Keratinocyte (primary cell): ENCODE results near the gene KATNBL1. TPM values are rescaled to one million over a fixed set of nuclear protein-coding genes. Genes with fewer than 3 reads are reported as not detected.

Experiments
- DNase-seq: peaks from one replicate; pipeline ENCODE4 v3.0.0-alpha.2; 2011; ENCODE audit warnings: low read depth, missing footprints, low spot score
- FAIRE-seq: peaks from 2 replicates; lab custom pipeline; 2011; peaks lifted over from hg19 to GRCh38; lab: Jason Lieb, UNC
- H2AFZ ChIP-seq: 2 replicates; pipeline ENCODE4 v1.6.0; 2012; ENCODE audit warnings: low read length, control low read depth, inconsistent platforms; ENCODE audit not compliant: control insufficient read depth
- H3K27ac ChIP-seq: 2 replicates; pipeline ENCODE4 v1.5.1; 2011; ENCODE audit warnings: low read length; ENCODE audit not compliant: control insufficient read depth, insufficient read depth
- H3K27me3 ChIP-seq: 3 replicates; pipeline ENCODE4 v1.6.0; 2011; ENCODE audit warnings: low read length; ENCODE audit not compliant: control insufficient read depth, insufficient read depth; ENCODE audit errors: extremely low read depth
- H3K36me3 ChIP-seq, 2 experiments: 2 replicates in 1 of 2; 3 replicates in 1 of 2; pipeline ENCODE4 v1.5.1; 2011; ENCODE audit warnings: low read length in 2 of 2, mild to moderate bottlenecking in 1 of 2; ENCODE audit not compliant: control insufficient read depth in 2 of 2, insufficient read depth in 2 of 2; ENCODE audit errors: extremely low read depth in 1 of 2
- H3K4me1 ChIP-seq: 3 replicates; pipeline ENCODE4 v1.5.1; 2011; ENCODE audit warnings: low read length; ENCODE audit not compliant: control insufficient read depth, insufficient read depth; ENCODE audit errors: extremely low read depth
- H3K4me2 ChIP-seq: 3 replicates; pipeline ENCODE4 v1.6.0; 2011; ENCODE audit warnings: low read depth, low read length; ENCODE audit not compliant: control insufficient read depth, insufficient read depth; ENCODE audit errors: extremely low read depth
- H3K4me3 ChIP-seq, 3 experiments: fragments of 200-600 bp in 1 of 3; sonication (generic) in 1 of 3; 2 replicates in 2 of 3; 3 replicates in 1 of 3; pipeline ENCODE4 v1.5.1; 2011 to 2016; ENCODE audit warnings: low read length in 3 of 3, mild to moderate bottlenecking in 3 of 3, control low read depth in 2 of 3, inconsistent platforms in 1 of 3, low read depth in 1 of 3, mixed read lengths in 1 of 3, mixed run types in 1 of 3, moderate library complexity in 1 of 3; ENCODE audit not compliant: control insufficient read depth in 2 of 3, insufficient read depth in 2 of 3; ENCODE audit errors: extremely low read depth in 1 of 3
- H3K79me2 ChIP-seq: 2 replicates; pipeline ENCODE4 v1.6.0; 2012; ENCODE audit warnings: low read length; ENCODE audit not compliant: control insufficient read depth, insufficient read depth
- H3K9ac ChIP-seq: 3 replicates; pipeline ENCODE4 v1.6.0; 2011; ENCODE audit warnings: low read length; ENCODE audit not compliant: control insufficient read depth, insufficient read depth; ENCODE audit errors: extremely low read depth
- H3K9me1 ChIP-seq: 3 replicates; pipeline ENCODE4 v1.6.0; 2011; ENCODE audit warnings: low read length; ENCODE audit not compliant: control insufficient read depth, insufficient read depth; ENCODE audit errors: extremely low read depth
- H3K9me3 ChIP-seq: 2 replicates; pipeline ENCODE4 v1.5.1; 2012; ENCODE audit warnings: low read depth, low read length; ENCODE audit not compliant: control insufficient read depth
- H4K20me1 ChIP-seq: 3 replicates; pipeline ENCODE4 v1.6.0; 2011; ENCODE audit warnings: low read length; ENCODE audit not compliant: control insufficient read depth, insufficient read depth; ENCODE audit errors: extremely low read depth
- EZH2 ChIP-seq: IDR thresholded peaks from one replicate; pipeline ENCODE4 v1.6.1; 2012; ENCODE audit warnings: inconsistent platforms, mild to moderate bottlenecking, low read length, moderate library complexity
- dilution Hi-C: fragments of 300-500 bp; cut with MboI; formaldehyde crosslinking; loops from one replicate; pipeline ENCODE4 v1.7.0; 2020; ENCODE audit warnings: low sequenced_read_pairs; ENCODE audit not compliant: extremely low pct_ligation_motif_present
- polyA plus RNA-seq, 5 experiments: library from polyadenylated mRNA; depleted of rRNA in 3 of 5; stranded (reverse) in 3 of 5; stranded (forward) in 1 of 5; unstranded in 1 of 5; fragments of >200 nt; gene quantifications; 1 replicate in 1 of 5; 2 replicates in 3 of 5; 3 replicates in 1 of 5; pipeline versions ENCODE4 v1.2.1 to v1.2.3, GENCODE V29; 2011 to 2012; ENCODE audit warnings: missing spikeins in 2 of 5, low read depth in 1 of 5, low replicate concordance in 1 of 5
- TF ChIP-seq, protein P1 (sequence below), 3 experiments: IDR thresholded peaks in 1 of 3; conservative IDR thresholded peaks in 1 of 3; optimal IDR thresholded peaks in 1 of 3; 2 replicates in 2 of 3; 3 replicates in 1 of 3; pipeline versions ENCODE3 to v1.5.1; 2011; ENCODE audit warnings: low read length in 3 of 3, mild to moderate bottlenecking in 3 of 3, moderate library complexity in 2 of 3, control low read depth in 1 of 3, inconsistent platforms in 1 of 3; ENCODE audit not compliant: insufficient read depth in 2 of 3; ENCODE audit errors: extremely low read depth in 1 of 3

Gene KATNBL1
- polyA plus RNA-seq, 1 donor (not counting 4 experiments of a cell fraction or from before 2014, with no cell fraction given): 54.0 TPM

DNA sequence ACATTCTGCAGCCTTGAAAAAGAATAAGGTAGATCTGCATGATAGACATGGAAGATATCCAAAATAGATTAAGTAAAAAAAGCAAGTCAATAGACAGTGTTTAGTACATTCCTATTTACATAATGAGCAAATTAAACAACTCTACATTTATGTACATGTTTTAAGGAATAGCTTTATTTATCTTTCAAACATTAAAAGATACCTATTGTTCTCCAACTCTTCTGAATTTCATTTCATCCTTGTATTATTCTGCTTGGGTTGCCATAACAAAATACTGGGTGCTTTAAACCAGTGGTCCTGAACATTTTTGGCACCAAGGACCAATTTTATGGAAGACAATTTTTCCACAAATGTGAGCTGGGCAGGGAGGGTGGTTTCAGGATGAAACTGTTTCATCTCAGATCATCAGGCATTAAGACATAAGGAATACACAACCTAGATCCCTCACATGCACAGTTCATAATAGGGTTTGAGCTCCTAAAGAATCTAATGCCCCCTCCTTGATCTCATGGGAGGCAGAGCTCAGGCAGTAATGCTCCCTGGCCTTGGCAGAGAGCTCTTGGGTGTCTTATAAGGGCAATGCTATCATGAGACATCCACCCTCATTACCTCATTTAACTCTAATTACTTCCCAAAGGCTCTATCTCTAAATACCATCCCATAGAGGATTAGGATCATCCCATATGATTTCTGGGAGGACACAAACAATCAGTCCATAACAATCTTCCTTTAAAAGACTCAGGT, 6.8 kb upstream of the KATNBL1 start:
- Histone ChIP-seq H3K79me2 (no peaks in the 10 kb centered on the region), H3K4me3 (no peak overlapping the region), H3K4me2 (no peak overlapping the region), H3K9ac (no peak overlapping the region), H3K36me3 (no peaks in the 10 kb centered on the region), H3K9me1 (no peaks in the 10 kb centered on the region), H2AFZ (no peak overlapping the region), H3K4me1 (peaks cover 9% of the 10 kb centered on the region), H3K27me3 (no peaks in the 10 kb centered on the region), H3K27ac (peak overlapping the region; percentile 47), H3K9me3 (no peaks in the 10 kb centered on the region), H4K20me1 (no peaks in the 10 kb centered on the region)
- TF ChIP-seq EZH2: no peak
- TF ChIP-seq, protein P1, sequence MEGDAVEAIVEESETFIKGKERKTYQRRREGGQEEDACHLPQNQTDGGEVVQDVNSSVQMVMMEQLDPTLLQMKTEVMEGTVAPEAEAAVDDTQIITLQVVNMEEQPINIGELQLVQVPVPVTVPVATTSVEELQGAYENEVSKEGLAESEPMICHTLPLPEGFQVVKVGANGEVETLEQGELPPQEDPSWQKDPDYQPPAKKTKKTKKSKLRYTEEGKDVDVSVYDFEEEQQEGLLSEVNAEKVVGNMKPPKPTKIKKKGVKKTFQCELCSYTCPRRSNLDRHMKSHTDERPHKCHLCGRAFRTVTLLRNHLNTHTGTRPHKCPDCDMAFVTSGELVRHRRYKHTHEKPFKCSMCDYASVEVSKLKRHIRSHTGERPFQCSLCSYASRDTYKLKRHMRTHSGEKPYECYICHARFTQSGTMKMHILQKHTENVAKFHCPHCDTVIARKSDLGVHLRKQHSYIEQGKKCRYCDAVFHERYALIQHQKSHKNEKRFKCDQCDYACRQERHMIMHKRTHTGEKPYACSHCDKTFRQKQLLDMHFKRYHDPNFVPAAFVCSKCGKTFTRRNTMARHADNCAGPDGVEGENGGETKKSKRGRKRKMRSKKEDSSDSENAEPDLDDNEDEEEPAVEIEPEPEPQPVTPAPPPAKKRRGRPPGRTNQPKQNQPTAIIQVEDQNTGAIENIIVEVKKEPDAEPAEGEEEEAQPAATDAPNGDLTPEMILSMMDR (optimal IDR thresholded peaks at IDR 0.05 in 1 of 3, IDR thresholded peaks at IDR 0.05 in 1 of 3, conservative IDR thresholded peaks at IDR 0.05 in 1 of 3; ENCODE audit: extremely low read depth in 1 of 3, insufficient read depth in 2 of 3, low read length in 3 of 3): no peak
- dilution Hi-C loops: no loop called here
- FAIRE-seq (no peak), DNase-seq (no peak)

DNA sequence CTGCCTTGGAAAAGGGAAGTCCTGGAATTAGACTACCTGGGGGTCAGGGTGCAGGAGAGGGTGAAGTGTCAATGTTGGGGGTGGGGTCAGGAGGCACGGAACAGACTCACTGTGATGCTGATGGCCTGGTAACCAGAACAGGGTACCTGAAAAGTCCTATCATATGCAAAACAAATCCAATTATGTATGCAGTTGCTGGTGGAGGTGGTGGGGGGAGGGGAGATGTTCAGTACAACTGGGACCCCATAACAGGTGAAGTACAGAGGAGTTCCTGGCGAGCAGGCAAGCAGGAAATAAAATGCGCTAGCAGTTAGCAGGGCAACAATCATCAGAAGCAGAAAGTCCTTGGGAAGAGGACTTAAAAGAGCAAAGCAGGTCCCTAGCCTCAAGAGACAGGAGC, 4.2 kb upstream of the KATNBL1 start:
- TF ChIP-seq EZH2: no peak
- TF ChIP-seq, protein P1 (optimal IDR thresholded peaks at IDR 0.05 in 1 of 3, IDR thresholded peaks at IDR 0.05 in 1 of 3, conservative IDR thresholded peaks at IDR 0.05 in 1 of 3; ENCODE audit: extremely low read depth in 1 of 3, insufficient read depth in 2 of 3, low read length in 3 of 3): no peak
- H3K9me3 ChIP-seq: no peaks in the 10 kb centered on the region
- no peak overlapping the region for H2AFZ ChIP-seq
- H3K36me3 ChIP-seq: no peaks in the 10 kb centered on the region
- no peak overlapping the region for H3K4me3 ChIP-seq
- H3K27ac ChIP-seq: no peak overlapping the region
- DNase-seq: no peak
- peaks cover 3% of the 10 kb centered on the region for H3K79me2 ChIP-seq
- H4K20me1 ChIP-seq: no peaks in the 10 kb centered on the region
- no peak overlapping the region for H3K4me2 ChIP-seq
- no peak for FAIRE-seq
- no peak overlapping the region for H3K9ac ChIP-seq
- dilution Hi-C loops: no loop called here
- H3K27me3 ChIP-seq: no peaks in the 10 kb centered on the region
- H3K4me1 ChIP-seq: peaks cover 9% of the 10 kb centered on the region
- H3K9me1 ChIP-seq: no peaks in the 10 kb centered on the region
